ENCODE measurements around the gene TMEM229A.
"Not testable (repeated sequence)": the region's sequence is repeated elsewhere in the genome, so short reads cannot be mapped to it uniquely, and the experiment has no call there.

TMEM229A gene

DNA sequence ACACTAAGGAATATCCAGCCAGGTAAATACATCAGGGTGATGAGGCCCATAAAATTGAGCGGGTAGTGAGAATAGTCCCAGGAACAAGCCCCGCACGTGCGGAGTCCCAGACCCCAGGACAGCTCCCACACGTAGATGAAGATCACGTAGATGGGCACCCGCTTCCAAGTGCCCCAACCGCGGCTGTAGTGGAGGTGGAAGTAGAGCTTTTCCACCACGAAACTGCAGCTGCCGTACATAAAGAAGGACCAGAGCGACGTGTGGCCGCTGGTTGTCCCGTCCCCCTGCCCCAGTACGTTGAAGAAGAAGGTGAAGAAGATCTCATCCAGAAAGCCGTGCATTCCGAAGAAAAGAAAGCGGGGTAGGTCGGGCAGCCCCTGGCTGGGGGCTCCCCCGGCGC lies 948 bp downstream of the TMEM229A start:
- no peak for DNase-seq (ENCODE audit: low read depth)

DNA sequence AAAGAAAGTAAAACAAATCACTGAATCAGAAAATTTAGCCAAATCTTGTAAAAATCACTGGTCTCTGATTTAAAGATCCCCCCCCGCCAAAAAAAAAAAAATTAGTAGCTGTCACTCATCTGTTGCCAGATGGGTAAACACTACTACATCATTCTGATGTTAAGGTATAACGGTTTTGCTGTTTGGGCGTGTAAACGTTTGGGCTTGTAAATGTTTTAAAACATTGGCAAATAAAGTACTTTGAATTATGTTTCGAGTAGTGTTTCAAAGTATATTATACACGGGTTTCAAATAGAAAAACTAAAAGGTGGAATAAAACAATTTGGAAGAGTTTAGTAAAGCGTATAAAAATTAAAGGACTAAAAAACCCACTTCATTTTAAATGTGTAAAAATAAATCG lies 1.5 kb downstream of the TMEM229A start:
- no peak for DNase-seq (ENCODE audit: low read depth)

DNA sequence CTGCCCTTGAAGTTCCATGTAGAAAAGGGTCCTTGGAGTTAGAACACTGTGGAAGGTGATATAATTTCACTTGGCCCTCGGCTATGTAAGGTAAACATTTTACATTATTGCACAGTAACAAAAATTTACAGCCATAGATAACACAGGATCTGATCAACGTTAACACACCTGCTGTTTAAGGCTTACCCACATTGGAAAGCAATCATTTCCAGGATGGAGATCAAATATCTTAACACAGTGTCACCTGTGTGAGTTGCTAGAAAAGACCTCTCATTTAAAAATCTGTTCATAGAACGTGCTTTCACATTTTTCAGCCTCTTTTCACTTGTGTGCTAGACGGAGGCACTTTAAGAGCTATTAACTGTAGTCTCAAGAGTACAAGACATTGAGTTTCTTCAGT lies 1.9 kb downstream of the TMEM229A start:
- no peak for DNase-seq (ENCODE audit: low read depth)

DNA sequence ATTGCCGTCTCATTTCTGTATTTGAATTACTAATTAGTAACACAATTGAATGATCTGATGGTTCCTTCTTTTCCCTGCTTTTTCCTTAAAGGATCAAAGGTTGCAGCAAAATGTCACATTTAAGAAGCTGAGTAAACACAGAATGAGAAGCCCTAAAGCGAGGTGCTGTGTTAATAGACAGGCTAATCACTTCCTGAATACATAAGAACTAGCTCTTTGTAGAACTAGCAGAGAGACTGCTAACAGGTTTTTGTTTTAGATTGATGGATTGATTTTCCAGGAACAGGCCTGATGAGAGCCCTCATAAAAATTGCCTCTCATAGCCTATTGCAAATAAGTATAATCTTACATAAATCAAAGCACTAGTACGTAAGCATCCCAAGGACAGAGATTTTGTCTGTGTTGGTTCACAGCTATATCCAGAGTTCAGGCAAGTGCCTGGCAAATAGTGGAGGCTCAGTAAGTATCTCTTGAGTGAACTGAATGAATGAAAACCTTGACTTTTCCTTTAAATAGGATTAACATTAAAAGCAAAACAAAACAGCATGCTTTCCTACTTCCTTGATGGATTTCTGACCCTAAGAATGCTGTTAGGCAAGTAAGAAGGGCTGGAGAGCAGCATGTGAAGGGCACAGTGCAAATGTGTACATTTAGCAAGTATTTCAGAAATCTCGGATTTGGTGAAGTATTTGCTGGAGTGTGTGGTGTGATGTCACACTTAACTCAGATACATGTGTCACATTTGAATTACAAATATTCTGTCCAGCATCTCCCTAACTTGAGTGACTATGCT lies 3.3 kb downstream of the TMEM229A start:
- DNase-seq (ENCODE audit: low read depth) = no peak

DNA sequence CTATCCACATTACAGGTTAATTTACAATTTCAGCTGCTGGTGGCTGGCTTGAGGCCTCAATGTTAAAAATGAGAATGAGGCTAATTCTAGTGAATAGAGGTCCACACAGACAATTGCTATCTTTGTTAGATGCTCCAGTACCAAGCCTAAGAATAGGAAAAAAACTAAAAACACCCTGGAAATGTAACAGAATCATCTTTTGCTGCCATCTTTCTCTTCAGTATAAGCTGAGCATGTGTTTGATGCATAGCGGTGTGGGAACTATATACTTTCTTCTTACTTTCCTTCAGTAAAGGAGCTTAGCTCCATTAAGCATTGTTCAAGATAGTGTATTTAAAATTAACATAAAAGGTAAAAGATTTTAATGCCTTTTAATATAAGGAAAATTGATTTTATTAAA lies 5.6 kb downstream of the TMEM229A start:
- no peak for DNase-seq (ENCODE audit: low read depth)

DNA sequence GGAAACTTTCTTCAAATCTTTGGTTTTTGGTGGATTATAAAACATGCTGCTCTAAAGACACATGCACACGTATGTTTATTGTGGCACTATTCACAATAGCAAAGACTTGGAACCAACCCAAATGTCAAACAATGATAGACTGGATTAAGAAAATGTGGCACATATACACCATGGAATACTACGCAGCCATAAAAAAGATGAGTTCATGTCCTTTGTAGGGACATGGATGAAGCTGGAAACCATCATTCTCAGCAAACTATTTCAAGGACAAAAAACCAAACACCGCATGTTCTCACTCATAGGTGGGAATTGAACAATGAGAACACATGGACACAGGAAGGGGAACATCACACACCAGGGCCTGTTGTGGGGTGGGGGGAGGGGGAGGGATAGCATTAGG lies 8.5 kb downstream of the TMEM229A start:
- not testable (repeated sequence) for DNase-seq (ENCODE audit: low read depth)

DNA sequence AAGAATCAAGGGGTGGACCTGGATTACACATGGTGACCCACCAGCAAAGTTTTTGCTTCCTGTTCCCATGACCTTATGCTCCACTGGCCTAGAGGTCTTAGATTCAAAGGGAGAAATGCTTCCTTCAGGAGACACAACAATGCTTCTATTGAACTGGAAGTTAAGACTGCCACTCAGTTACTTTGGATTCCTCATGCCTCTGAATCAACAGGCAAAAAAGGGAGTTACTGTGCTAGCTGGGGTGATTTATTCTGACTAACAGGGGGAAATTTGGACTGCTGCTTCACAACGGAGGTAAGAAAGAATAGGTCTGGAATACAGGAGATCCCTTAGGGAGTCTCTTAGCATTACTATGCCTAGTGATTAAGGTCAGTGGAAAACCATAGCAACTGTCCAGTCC lies 10.3 kb downstream of the TMEM229A start:
- DNase-seq (ENCODE audit: low read depth) = no peak

DNA sequence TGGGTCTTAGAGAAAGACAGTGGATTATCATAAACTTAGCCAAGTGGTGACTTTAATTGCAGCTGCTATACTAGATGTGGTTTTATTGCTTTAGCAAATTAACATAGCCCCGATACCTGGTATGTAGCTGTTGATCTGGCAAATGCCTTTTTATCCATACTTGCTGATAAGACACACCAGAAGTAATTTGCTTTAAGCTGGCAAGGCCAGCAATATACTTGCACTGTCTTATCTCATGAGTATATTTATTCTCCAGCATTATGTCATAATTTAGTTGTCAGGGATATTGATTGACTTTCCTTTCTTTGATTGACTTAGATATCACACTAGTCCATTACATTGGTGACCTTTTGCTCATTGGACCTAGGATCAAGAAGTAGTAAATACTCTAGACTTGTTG lies 12.8 kb downstream of the TMEM229A start:
- no peak for DNase-seq (ENCODE audit: low read depth)

DNA sequence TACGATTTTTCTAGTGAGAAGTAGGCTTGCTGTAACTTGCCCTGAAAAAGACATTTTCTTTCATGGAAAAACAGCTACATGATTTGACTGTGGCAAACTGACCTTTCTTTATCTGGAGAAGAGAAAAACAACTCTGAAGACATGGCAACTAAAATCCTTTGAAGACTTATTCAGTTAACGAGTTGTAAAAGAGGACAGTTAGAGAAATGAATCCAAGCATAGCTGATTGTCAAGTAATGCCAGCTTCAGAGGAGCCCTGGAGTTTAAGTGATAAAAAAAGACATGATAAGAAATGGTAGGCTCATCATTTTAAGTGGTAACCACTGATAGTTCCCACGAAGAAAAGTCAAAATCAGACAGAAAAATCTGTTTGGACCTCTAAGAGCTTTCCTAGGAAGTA lies 19.6 kb downstream of the TMEM229A start:
- no peak for DNase-seq (ENCODE audit: low read depth)

DNA sequence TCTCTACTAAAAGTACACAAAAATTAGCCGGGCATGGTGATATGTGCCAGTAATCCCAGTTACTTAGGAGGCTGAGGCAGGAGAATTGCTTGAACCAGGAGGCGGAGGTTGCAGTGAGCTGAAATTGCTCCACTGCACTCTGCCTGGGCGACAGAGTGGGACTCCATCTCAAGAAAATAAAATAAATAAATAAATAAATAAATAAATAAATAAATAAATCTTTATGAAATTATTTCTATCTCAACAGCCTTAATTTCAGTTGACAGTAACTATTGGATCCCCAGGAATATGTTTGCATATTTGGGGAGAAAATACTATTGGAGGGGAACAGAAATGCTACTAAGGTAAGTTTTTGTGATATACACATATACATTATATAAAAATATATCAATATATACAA lies 20.0 kb downstream of the TMEM229A start:
- DNase-seq (ENCODE audit: low read depth) = no peak

DNA sequence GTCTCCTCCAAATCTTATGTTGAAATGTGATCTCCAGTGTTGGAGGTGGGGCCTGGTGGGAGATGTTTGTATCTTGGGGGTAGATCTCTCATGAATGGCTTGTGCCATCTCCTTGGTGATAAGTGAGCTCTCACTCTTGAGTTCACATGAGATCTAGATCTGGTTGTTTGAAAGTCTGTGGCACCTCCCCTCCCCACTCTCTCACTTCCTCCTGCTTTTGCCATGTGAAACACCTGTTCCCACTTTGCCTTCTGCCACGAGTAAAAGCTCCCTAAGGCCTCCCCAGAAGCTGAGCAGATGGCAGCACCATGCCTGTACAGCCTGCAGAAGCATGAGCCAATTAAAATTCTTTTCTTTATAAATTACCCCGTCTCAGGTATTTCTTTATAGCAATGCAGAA lies 23.5 kb downstream of the TMEM229A start:
- no peak for DNase-seq (ENCODE audit: low read depth)

DNA sequence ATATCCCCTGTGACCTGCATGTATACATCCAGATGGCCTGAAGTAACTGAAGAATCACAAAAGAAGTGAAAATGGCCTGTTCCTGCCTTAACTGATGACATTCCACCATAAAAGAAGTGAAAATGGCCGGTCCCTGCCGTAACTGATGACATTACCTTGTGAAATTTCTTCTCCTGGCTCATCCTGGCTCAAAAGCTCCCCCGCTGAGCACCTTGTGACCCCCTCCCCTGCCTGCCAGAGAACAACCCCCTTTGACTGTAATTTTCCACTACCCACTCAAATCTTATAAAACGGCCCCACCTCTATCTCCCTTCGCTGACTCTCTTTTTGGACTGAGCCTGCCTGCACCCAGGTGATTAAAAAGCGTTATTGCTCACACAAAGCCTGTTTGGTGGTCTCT lies 24.6 kb downstream of the TMEM229A start:
- not testable (repeated sequence) for DNase-seq (ENCODE audit: low read depth)

DNA sequence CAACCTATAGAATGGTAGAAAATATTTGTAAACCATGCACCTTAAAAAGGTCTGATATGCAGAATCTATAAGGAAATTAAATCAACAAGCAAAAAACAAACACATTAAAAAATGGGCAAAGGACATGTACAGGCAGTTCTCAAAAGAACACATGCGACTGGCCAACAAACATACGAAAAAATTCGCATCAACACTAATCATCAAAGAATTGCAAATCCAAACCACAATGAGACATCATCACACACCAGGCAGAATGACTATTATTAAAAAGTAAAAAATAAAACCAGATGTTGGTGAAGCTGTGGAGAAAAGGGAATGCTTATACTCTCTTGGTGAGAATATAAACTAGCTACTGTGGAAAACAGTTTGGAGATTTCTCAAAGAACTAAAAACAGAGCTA lies 33.2 kb downstream of the TMEM229A start:
- no peak for DNase-seq (ENCODE audit: low read depth)

DNA sequence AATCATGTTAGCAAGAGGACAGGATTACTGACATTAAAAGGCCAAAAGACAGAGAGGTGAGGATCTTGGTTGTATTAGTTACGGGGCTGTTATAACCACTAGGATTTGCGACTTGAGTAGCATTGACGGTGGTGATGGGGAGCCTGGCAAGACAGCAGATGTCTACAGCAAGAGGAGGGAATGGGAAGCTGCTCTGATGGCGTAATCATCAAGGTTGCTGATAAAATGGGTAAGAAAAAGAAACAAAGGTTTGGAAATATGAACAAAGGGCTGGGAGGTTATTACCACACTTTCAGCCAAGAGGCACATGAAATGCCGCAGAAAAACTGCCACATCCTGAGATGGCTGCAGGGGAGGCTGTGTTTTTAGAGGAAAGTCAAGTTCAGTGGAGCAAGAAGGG lies 33.9 kb downstream of the TMEM229A start:
- no peak for DNase-seq (ENCODE audit: low read depth)

DNA sequence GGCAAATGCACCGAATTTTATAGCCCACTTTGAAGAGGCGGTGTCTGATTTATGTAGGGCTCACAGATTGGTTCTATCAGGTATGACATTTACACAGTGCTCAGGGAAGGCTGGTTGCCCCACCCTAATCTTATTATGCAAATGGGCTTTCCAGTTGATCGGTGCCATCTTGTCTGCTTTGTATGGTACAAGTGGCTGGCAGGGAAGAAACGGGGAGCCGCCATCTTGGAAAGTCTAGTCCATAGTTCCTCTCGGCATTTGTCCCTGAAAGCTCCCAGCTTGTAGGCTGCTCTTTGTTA lies 36.6 kb downstream of the TMEM229A start:
- DNase-seq (ENCODE audit: low read depth) = no peak

DNA sequence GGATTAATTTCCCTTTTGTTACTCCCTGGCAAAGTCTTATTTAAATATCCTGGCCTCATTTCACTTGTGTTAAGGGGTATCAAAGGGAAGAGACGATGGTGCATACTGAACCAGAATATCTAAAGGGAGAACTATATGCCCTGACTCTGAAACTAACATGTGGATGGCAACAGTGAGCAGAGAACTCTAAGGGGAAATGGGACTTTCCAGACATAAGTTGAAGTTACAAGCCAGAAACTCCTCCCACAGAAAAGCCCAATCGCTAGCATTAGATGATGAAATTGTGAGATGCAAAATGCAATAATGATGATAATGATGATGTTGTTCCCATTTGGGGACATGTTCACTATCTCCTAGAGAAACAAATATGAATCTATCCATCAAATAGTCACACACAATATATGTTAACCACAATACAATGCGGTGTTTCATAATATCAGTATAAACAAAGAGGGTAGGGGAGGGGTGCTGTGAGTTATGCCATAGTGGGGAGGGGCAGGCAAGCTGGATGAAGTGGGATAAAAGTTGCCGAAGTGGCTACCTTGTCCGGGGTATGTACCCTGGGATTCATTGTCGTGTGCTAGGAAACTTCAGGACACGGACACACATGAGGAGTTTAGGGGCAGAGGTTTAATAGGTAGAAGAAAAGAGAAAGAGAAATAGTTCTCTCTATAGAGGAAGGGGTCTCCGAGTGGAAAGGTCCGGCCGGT lies 37.1 kb downstream of the TMEM229A start:
- no peak for DNase-seq (ENCODE audit: low read depth)

DNA sequence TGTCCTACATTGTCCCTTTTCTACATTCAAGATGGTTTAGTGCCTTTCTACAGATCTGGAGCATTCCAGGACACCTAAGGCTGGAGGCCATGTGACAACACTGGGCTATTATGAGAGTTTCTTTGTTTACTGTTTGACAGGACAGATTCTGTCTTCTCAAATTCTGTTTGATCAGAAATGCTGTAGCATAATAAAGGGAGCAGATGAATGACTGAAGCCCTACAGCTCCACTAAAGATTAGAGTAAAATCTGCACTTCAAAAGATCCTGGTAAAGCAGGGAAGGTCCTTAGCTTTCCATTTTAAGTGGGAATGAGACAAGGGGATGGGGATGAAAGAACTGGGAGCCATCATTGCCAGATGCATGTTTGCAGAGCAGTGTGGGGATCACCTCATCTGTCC lies 38.4 kb downstream of the TMEM229A start:
- DNase-seq (ENCODE audit: low read depth) = no peak

DNA sequence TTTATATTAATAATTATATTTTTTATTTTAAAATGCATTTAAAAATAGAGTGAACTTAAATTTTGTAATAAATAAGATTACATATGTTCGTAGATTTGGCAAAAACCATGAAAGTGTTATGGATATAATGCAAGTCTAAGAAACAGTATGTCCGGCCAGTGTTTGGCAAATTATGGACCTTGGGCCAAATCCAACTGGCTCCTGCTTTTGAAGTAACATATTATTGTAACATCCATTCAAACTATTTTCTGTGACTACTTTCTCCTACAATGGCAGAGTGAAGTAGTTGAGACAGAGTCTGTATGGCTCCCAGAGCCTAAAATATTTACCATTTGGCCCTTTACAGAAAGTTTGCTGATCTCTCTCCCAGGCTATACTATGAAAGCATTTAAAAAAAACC lies 38.9 kb downstream of the TMEM229A start:
- DNase-seq (ENCODE audit: low read depth) = no peak

DNA sequence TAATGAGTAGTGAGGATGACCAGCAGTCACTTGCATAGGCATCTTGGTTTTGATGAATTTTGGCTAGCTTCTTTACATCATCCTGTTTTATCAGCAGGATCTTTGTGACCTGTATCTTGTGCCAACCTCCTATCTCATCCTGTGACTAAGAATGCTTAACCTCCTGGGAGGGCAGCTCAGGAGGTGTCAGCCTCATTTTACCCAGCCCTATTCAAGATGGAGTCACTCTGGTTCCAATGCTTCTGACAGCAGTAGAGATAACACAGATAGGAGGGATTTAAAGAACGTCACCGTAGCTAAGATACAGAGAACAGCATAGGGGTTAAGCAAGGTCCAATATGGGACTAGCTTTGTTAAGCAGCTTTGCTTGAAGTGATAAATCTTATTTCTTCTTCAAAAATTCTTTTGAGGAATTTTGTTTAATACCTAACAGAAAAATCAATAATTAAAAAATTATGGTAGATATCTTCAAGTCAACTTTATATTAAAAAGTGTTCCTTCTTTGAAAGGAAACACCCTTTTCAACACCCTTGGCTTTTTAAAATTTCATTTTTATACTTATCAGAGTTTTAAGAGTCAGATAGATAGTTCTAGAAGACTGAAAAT lies 39.9 kb downstream of the TMEM229A start:
- DNase-seq (ENCODE audit: low read depth) = no peak

DNA sequence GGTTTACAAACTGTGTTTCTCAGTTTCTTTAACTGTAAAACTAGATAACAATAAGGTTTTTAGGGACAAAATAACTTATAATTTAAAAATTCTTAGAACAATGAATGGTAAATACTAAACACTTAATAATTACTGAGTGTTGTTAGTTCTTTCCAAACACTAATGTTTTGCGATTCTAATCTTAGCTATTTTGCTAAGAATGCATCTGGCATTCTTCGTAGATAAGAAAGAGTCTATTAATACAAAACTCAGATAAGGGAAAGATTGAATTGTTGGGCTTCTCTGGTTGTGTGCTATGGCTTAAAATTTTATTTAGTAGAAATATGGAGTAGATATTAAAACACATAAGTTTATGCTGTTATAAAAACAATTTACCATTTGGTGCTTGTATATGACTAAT lies 45.4 kb downstream of the TMEM229A start:
- no peak for DNase-seq (ENCODE audit: low read depth)
